Ectodermal cell (in vitro differentiated cells): ENCODE measurements around the gene HMX2.

Source experiments
- H3K27ac ChIP-seq: 2 replicates; pipeline ENCODE4 v1.7.0; 2013; ENCODE audit warnings: mild to moderate bottlenecking, low read depth, low read length; ENCODE audit not compliant: insufficient read depth, poor library complexity, severe bottlenecking
- H3K27me3 ChIP-seq: 2 replicates; pipeline ENCODE4 v1.7.0; 2013; ENCODE audit warnings: mild to moderate bottlenecking, low read length; ENCODE audit not compliant: insufficient read depth, control insufficient read depth, poor library complexity, severe bottlenecking
- H3K36me3 ChIP-seq: one replicate; pipeline ENCODE4 v1.7.0; 2013; ENCODE audit warnings: low read length; ENCODE audit not compliant: control insufficient read depth, insufficient read depth
- H3K4me1 ChIP-seq: one replicate; pipeline ENCODE4 v1.7.0; 2013; ENCODE audit warnings: low read length; ENCODE audit not compliant: control insufficient read depth, insufficient read depth
- H3K4me3 ChIP-seq: 2 replicates; pipeline ENCODE4 v1.7.0; 2013; ENCODE audit warnings: low read depth, low read length, control low read depth; ENCODE audit not compliant: insufficient read depth
- H3K9me3 ChIP-seq: 2 replicates; pipeline ENCODE4 v1.7.0; 2013; ENCODE audit warnings: mild to moderate bottlenecking, low read length, moderate library complexity; ENCODE audit not compliant: control insufficient read depth
- WGBS, 2 experiments: methylation state at CpG; one replicate each; pipeline ENCODE4 v1.1.7; 2013; ENCODE audit warnings: missing lambda C conversion rate in 2 of 2; 5-methylcytosine and 5-hydroxymethylcytosine counted together

Gene HMX2

GRCh38 chr10:123145542-123146012 is 2.4 kb upstream of the HMX2 start:
- no peak overlapping the region for H3K4me3 ChIP-seq
- H3K27me3 ChIP-seq = peaks cover 100% of the 10 kb centered on the region
- peaks cover 19% of the 10 kb centered on the region for H3K4me1 ChIP-seq
- 3 to 4% methylated on average over 14 of the region's 14 CpGs for WGBS, 2 experiments
- H3K36me3 ChIP-seq = no peaks in the 10 kb centered on the region
- H3K9me3 ChIP-seq = no peaks in the 10 kb centered on the region
- no peak overlapping the region for H3K27ac ChIP-seq

- Histone ChIP-seq H3K27me3 (peaks cover 100% of the 10 kb centered on the region), H3K4me3 (no peak overlapping the region), H3K9me3 (no peaks in the 10 kb centered on the region), H3K36me3 (no peaks in the 10 kb centered on the region), H3K27ac (no peak overlapping the region), H3K4me1 (peaks cover 20% of the 10 kb centered on the region)
- 2% methylated on average over 59 of the region's 59 CpGs for WGBS, 2 experiments
Measured at GRCh38 chr10:123146013-123146893, 1.7 kb upstream of the HMX2 start.

DNA sequence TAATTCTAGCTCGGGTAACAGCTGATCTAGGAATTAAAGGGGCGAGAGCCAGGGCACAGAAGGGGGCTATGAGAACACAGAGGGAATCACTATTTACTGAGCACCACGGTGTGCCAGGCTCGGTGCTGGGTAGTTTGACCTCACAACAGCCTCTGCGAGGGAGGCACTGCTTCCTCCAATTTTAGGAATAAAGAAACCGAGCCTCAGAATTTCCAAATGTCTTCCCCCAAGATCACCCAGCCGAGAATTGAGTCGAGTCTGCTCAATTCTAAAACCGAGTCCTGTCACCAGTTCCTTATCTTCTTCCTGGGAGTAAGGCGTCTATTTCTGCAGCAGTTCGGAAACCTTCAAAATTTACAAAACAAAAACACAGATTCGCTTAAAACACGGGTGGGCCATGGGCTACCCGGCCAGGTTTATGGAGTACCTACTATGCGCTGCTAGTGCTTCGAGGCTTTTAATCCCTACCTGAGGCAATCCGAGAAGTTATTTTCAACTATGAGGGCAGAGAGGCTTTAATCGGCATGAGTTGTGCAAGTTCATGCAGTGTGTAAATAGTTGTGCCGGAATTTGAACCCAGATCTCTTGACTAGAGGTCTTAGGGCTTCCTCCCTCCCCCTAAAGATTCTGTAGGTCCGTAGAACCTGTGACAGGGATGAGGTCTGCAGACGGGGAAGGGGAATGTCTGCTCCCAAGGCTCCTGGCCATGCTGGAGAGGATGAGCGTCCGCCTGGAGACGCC is 872 bp upstream of the HMX2 start:
- Histone ChIP-seq H3K9me3 (no peaks in the 10 kb centered on the region), H3K4me3 (no peak overlapping the region), H3K4me1 (peaks cover 22% of the 10 kb centered on the region), H3K27ac (no peak overlapping the region), H3K27me3 (peaks cover 100% of the 10 kb centered on the region), H3K36me3 (no peaks in the 10 kb centered on the region)
- 11% methylated on average over 24 of the region's 24 CpGs for WGBS, 2 experiments

GRCh38 chr10:123148414-123149161 is 652 bp downstream of the HMX2 start:
- Histone ChIP-seq H3K27me3 (peaks cover 100% of the 10 kb centered on the region), H3K4me3 (peak overlapping the region; percentile 17)

DNA sequence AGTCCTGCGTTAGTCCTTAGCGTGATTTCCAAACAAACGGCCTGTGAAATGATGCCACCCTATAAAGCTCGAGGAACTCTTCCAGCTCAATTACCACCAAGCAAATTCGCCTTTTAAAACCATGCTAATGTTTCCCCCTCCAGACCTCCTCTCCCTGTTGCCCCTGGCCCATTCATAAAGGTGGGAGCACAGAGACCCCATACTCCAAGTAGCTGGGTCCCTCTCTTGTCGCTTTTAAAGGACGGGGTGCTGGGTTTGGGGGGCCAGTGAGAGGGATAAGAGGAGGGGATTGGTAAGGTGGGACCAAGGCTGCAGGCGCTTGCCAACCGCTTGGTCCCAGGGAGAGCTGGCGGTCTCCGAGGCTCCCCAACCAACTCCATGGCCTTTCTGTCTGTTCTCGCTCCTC is 1.2 kb downstream of the HMX2 start:
- H3K36me3 ChIP-seq = no peaks in the 10 kb centered on the region
- no peak overlapping the region for H3K27ac ChIP-seq
- peak overlapping the region; percentile 37 for H3K4me3 ChIP-seq
- peaks cover 96% of the 10 kb centered on the region for H3K27me3 ChIP-seq
- no peaks in the 10 kb centered on the region for H3K9me3 ChIP-seq
- H3K4me1 ChIP-seq = peaks cover 14% of the 10 kb centered on the region
- WGBS, 2 experiments = 2 to 3% methylated on average over 12 of the region's 12 CpGs

More at GRCh38 chr10:123148414-123149161, 652 bp downstream of the HMX2 start:
- no peaks in the 10 kb centered on the region for H3K9me3 ChIP-seq
- 1% methylated on average over 55 of the region's 55 CpGs for WGBS, 2 experiments
- H3K27ac ChIP-seq = no peak overlapping the region
- H3K4me1 ChIP-seq = peaks cover 14% of the 10 kb centered on the region
- H3K36me3 ChIP-seq = no peaks in the 10 kb centered on the region

DNA sequence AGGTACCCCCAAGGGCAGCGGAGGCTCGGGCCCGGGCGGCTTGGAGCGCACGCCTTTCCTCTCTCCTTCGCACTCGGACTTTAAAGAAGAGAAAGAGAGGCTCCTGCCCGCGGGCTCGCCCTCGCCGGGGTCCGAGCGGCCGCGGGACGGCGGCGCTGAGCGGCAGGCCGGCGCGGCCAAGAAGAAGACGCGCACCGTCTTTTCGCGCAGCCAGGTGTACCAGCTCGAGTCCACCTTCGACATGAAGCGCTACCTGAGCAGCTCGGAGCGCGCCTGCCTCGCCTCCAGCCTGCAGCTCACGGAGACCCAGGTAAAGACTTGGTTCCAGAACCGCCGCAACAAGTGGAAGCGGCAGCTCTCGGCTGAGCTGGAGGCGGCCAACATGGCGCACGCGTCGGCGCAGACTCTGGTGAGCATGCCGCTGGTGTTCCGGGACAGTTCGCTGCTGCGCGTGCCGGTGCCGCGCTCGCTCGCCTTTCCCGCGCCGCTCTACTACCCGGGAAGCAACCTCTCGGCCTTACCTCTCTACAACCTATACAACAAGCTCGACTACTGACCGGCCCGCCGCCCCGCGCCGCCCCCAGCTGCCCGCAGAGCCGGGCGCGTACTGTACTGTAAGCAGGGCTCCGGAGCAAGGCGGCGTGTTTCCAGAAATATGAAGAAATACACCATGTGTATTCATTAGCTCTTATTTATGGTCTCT is 1.8 kb downstream of the HMX2 start:
- Histone ChIP-seq H3K27ac (no peak overlapping the region), H3K4me1 (peaks cover 14% of the 10 kb centered on the region)
- 0% methylated on average over 76 of the region's 76 CpGs for WGBS, 2 experiments

DNA sequence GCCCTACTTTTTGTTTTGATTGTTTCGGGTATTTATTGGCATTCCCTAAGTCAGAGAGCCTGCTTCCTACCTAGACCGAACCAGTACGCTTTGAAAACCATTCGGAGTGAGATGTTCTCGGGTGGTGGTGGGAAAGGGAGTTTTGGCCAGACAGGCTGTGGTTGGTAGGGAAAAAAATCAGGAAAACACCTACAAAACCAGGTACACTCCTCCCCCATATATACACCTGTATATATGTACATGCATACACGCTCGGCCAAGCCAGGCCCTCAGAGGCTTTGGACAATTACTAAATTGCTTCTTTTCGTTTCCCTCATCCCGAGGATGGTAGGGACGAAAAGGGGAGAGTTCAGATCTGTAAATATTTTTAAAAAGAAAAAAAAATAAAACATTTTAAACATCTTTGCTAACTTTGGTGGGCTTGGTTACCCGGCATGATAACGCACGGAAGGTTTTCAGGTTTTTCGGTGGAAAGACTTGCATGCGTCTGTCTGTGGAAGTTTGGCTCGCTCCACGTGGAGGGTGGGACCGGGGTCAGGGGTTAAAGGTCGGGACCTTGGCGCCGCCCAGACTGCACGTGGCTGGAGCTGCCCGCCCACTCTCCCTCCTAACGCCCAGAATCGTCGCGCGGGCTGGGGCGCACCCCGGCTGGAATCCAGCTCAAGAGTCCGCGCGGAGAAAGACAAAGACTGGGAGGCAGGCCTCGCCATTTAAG is 2.5 kb downstream of the HMX2 start:
- no peaks in the 10 kb centered on the region for H3K9me3 ChIP-seq
- peaks cover 83% of the 10 kb centered on the region for H3K27me3 ChIP-seq
- no peaks in the 10 kb centered on the region for H3K36me3 ChIP-seq
- WGBS, 2 experiments = 3 to 4% methylated on average over 26 to 33 of the region's 34 CpGs
- peaks cover 19% of the 10 kb centered on the region for H3K4me1 ChIP-seq
- no peak overlapping the region for H3K27ac ChIP-seq
- peak overlapping the region; percentile 37 for H3K4me3 ChIP-seq

More for the DNA sequence above, 1.8 kb downstream of the HMX2 start:
- Histone ChIP-seq H3K9me3 (no peaks in the 10 kb centered on the region), H3K36me3 (no peaks in the 10 kb centered on the region), H3K4me3 (peak overlapping the region; percentile 37), H3K27me3 (peaks cover 90% of the 10 kb centered on the region)

DNA sequence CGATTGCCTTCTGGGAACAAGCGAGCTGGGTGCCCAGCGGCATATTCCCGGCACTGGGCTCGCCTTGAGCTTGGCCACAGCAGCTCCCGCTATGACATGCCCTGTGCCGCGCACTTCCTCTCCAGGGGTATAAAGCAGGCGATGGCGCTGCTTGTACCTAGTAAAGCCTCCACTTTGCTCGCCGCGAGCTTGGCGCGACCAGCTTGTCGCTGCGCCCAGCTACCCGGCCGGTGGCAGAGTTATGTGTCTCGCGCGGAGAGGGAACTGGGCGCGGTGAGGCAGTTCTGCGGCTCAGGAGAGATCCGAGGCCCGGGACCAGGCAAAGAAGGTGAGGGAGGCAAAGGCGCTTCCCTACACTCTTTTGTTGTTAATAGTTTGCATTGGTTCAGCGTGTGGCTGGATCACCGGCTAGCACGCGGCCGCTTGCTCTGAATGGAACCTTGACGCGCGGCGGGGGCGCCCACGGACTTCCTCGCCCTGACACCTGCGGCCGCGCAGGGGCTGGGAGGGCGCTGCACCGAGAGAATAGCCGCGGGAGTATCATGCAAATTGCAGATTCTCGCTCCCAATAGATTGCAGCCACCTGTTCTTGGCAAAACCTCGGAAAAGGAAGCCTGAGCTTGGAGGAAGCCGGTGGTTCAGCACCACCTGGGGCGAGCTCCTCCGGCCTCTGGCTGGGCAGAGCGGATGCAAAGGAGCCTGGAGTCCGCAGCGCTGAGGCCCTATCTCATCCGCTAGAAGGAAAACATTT is 3.2 kb downstream of the HMX2 start:
- Histone ChIP-seq H3K4me1 (peaks cover 18% of the 10 kb centered on the region), H3K9me3 (no peaks in the 10 kb centered on the region), H3K27ac (no peak overlapping the region), H3K27me3 (peaks cover 76% of the 10 kb centered on the region), H3K4me3 (peak overlapping the region; percentile 19), H3K36me3 (no peaks in the 10 kb centered on the region)
- 0 to 1% methylated on average over 56 of the region's 56 CpGs for WGBS, 2 experiments
